HG03066 (cell line): ENCODE results near the gene SYT12.
"Not testable (repeated sequence)": the region's sequence is repeated elsewhere in the genome, so short reads cannot be mapped to it uniquely, and the experiment has no call there.

Experiments
- ATAC-seq: cut with Tn5 transposase; IDR thresholded peaks from one replicate; pipeline ENCODE4 v1.9.1; 2021; ENCODE audit warnings: low read depth; ENCODE audit not compliant: unreplicated experiment

SYT12 gene

GRCh38 chr11:66996609-66997273 lies 26.2 kb upstream of the SYT12 start:
- no peak for ATAC-seq

- no peak for ATAC-seq
Observed at GRCh38 chr11:66999555-66999954, 23.4 kb upstream of the SYT12 start.

DNA sequence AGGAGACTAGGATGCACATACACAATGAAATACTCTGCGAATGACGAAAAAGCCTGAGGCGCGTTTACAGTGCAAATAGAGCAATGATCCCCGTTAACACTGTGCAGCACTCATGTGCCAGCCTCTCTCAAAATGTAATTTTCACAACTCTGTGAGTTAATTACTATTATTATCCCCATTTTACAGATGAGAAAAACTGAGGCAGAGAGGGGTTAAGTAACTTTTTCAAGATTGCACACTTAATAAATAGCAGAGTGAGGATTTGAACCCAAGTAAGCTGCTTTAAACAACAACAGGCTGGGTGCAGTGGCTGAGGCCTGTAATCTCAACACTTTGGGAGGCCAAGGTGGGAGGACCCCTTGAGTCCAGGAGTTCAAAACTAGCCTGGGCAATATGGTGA lies 21.6 kb upstream of the SYT12 start:
- no peak for ATAC-seq

DNA sequence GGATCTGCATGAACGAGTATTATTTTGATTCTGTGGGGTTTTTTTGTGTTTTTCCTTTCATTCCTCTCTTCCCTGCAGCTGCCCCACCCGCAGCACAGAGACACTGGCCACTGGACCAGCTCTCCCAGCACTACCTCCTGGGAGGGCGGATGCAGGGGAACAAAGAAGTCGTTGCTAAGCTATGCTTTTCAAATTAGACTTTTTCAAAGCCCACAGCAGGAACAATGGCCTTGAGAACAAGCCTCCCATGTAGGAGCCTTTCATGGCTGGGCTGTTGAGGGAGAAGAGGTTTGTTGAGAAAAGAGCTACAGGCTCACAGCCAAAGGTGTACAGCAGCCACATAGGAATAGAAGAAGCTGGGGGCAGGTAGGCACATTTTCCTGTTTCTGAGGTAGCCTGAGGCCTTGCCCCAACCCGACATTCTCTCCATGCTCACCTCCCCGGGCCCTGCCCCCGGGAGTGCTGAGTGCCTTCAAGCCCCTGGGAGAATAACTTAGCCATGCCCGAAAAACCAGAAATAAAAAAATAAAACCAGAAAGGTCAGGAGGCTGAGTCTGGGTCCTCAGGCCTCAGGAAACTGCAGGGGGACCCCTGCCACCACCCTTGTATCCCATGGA lies 20.5 kb upstream of the SYT12 start:
- no peak for ATAC-seq

DNA sequence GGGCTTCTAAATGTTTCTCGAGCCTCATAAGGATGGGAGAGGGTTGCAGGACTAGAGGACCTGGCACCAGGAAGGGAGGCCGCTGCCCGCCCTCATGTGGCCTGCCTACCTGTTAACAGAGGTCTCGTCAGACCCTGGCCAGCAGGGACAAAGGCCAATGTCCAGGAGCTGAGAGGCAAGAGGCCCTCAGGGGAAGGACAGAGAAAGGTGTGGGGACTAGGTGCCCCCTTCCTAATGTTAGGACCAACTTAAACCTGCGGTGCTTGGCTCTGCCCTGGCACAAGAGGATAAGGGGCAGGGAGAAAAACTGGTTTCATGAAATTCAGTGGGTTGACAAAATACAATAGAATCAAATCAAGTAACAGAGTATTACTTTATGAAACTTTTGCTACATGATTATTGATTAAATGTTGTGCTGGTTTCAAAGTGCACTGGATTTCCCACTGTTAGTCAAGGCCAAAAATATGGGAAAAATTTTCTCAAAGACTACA lies 20.0 kb upstream of the SYT12 start:
- ATAC-seq = no peak

GRCh38 chr11:67005200-67005599 lies 17.7 kb upstream of the SYT12 start:
- not testable (repeated sequence) for ATAC-seq

GRCh38 chr11:67006029-67006884 lies 16.7 kb upstream of the SYT12 start:
- ATAC-seq = no peak

- no peak for ATAC-seq
Observed at GRCh38 chr11:67007126-67007525, 15.8 kb upstream of the SYT12 start.

- ATAC-seq = no peak
Observed at GRCh38 chr11:67010296-67010905, 12.5 kb upstream of the SYT12 start.

DNA sequence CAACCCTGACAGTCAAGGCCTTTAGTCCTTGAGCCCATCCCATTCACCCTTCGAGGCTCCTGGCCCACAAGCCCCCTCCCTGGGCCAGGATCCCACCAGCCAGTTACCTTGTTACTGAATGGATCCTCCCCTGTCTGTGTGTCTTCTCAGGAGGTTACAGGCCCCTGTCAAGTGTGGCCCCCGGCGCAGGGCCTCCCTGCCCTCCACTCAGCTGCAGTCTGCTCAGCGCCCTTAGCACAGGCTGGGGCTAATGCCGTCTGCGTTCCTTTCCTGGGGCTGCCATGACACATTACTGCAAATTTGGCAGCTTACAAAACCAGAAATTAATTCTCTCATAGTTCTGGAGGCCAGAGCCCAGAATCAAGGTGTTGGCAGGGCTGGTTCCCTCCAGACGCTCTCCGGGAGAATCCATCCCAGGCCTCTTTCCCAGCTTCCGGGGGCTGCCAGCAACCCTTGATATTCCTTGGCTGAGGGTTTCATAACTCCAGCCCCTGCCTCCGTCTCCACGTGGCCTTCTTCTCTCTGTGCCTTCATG lies 9.4 kb upstream of the SYT12 start:
- no peak for ATAC-seq

DNA sequence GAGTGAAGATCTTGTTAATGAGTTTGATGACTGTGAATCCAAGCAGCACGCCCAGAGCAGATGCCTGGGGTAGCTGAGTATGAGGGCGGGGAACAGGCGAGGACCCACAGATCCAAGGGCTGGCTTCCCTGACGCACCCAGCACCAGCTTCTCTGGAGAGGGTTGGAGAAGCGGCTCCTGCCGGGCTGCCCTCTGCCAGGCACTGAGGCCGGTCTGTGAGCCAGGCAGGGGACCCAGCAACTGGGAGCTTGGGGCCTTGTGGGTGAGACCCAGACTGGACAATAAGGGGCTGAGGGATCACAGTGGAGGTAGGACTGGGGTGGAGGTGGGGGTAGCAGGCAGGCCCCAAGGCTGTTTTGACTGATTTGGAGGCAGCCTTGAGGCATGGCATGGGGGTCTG lies 8.6 kb upstream of the SYT12 start:
- ATAC-seq = no peak

DNA sequence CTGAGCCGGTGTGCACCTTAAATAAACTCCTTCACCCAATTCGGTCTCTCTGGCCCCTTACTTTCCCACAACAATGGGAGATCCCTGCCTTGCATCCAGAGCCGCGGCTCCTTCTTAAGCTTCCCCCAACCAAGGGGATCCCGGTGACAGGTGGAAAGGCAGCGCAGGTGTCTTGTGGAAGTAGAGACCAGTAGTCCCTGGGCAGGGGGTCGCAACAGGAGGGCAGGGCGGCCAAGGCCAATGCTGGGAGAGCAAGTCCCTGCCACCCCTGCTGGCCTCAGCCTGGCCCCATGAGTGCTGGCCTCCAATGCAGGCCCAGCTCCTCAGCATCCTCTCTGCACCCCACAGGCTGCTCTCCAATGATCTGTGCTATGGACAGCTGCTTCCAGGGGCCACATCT lies 7.9 kb upstream of the SYT12 start:
- ATAC-seq = no peak

- no peak for ATAC-seq
Observed at GRCh38 chr11:67016550-67016949, 6.4 kb upstream of the SYT12 start.

- ATAC-seq = no peak
Observed at GRCh38 chr11:67020949-67021348, 2.0 kb upstream of the SYT12 start.

GRCh38 chr11:67022341-67022933 lies 497 bp upstream of the SYT12 start:
- no peak for ATAC-seq

DNA sequence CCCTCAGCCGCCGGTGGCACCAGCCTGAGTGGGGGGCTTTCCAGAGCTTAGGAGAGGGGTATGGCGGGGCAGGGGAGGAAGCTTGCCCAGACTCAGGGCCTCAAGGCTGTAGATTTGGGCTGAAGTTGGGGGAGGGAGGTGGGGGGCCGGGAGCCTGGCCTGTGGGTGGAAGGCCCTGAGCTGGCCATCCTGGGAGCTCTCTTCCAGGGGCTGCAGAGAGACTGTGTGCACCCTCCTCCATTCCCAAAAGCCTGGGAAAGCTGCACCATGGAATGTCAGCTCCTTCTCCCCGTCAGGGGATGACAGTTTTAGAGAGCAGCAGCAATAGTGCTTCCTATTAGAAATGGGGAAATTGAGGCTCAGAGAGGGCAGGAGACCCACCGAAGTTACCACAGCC lies 1.0 kb downstream of the SYT12 start:
- ATAC-seq = no peak

GRCh38 chr11:67024410-67024809 lies 1.5 kb downstream of the SYT12 start:
- ATAC-seq = no peak

GRCh38 chr11:67024966-67025365 lies 2.0 kb downstream of the SYT12 start:
- ATAC-seq = no peak

- no peak for ATAC-seq
Observed at GRCh38 chr11:67025750-67026149, 2.8 kb downstream of the SYT12 start.

DNA sequence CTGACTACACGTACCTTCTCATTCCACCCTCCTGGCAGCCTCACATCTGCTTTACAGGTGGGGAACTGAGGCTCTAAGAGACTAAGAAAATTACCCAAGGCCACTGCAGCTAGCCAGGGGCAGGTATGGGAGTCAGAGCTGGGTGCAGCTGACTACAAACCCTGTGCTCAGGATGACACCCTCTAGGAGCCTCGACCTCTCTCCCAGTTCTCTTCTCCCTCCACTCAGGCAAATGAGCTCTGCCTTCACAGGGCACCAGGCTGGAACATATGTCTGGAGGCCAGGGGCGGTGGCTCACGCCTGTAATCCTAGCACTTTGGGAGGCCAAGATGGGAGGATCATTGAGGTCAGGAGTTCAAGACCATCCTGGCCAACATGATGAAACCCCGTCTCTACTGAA lies 4.0 kb downstream of the SYT12 start:
- ATAC-seq = no peak
